ENCODE measurements around the gene NOP9.

The NOP9 gene

GRCh38 chr14:24299255-24300191, at the start of gene NOP9, which contains the start of gene DHRS1:
NOP9 (plus strand) TSS chr14:24299850; CDS start chr14:24299955, 105 bp downstream.
DHRS1 (minus strand) TSS chr14:24299780; CDS start chr14:24299106, 674 bp downstream.
- DNase-seq (ENCODE audit: low read depth in 2 of 2): peak; percentile 83 to 84

GRCh38 chr14:24250354-24250753, 49.3 kb upstream of the NOP9 start:
- DNase-seq (ENCODE audit: low read depth in 2 of 2): no peak

GRCh38 chr14:24251880-24252288, 47.8 kb upstream of the NOP9 start:
- no peak for DNase-seq (ENCODE audit: low read depth in 2 of 2)

GRCh38 chr14:24252289-24253124, 47.1 kb upstream of the NOP9 start:
- no peak for DNase-seq (ENCODE audit: low read depth in 2 of 2)

- DNase-seq (ENCODE audit: low read depth in 2 of 2): no peak
Observed at GRCh38 chr14:24253936-24254335, 45.7 kb upstream of the NOP9 start.

GRCh38 chr14:24254630-24255392, 44.8 kb upstream of the NOP9 start:
- DNase-seq (ENCODE audit: low read depth in 2 of 2): no peak

- DNase-seq (ENCODE audit: low read depth in 2 of 2): no peak
Observed at GRCh38 chr14:24255438-24255837, 44.2 kb upstream of the NOP9 start.

- DNase-seq (ENCODE audit: low read depth in 2 of 2): no peak
Observed at GRCh38 chr14:24255931-24256711, 43.5 kb upstream of the NOP9 start.

GRCh38 chr14:24256960-24257359, 42.7 kb upstream of the NOP9 start:
- DNase-seq (ENCODE audit: low read depth in 2 of 2): no peak

- no peak for DNase-seq (ENCODE audit: low read depth in 2 of 2)
Observed at GRCh38 chr14:24258119-24258518, 41.5 kb upstream of the NOP9 start.

- DNase-seq (ENCODE audit: low read depth in 2 of 2): no peak
Observed at GRCh38 chr14:24258548-24259265, 40.9 kb upstream of the NOP9 start.

- DNase-seq (ENCODE audit: low read depth in 2 of 2): no peak
Observed at GRCh38 chr14:24259282-24260025, 40.2 kb upstream of the NOP9 start.

GRCh38 chr14:24260026-24260779, 39.4 kb upstream of the NOP9 start:
- DNase-seq (ENCODE audit: low read depth in 2 of 2): no peak

GRCh38 chr14:24260780-24261157, 38.9 kb upstream of the NOP9 start:
- DNase-seq (ENCODE audit: low read depth in 2 of 2): no peak

- DNase-seq (ENCODE audit: low read depth in 2 of 2): no peak
Observed at GRCh38 chr14:24261256-24261968, 38.2 kb upstream of the NOP9 start.

- no peak for DNase-seq (ENCODE audit: low read depth in 2 of 2)
Observed at GRCh38 chr14:24261969-24262327, 37.7 kb upstream of the NOP9 start.

- no peak for DNase-seq (ENCODE audit: low read depth in 2 of 2)
Observed at GRCh38 chr14:24262821-24263733, 36.6 kb upstream of the NOP9 start, which contains the start of gene TGM1. TGM1 (minus strand) TSS chr14:24263177; CDS start chr14:24262352, 825 bp downstream.
